Lower leg skin (tissue), 4 donors: ENCODE measurements around the gene BLID. TPM values are rescaled to one million over a fixed set of nuclear protein-coding genes. Genes with fewer than 3 reads are reported as not detected.
A peak's percentile ranks its signal among the peaks of the same experiment; 100 is the strongest.

ENCODE experiments used
- DNase-seq, 2 donors: peaks; one replicate each; pipeline ENCODE4 v3.0.0-alpha.2; 2019; ENCODE audit warnings: low spot score in 2 of 2
- H3K4me3 ChIP-seq: fragments of 200-600 bp; sonication (generic); 2 replicates; pipeline ENCODE4 v1.5.1; 2017; ENCODE audit warnings: mild to moderate bottlenecking, low read depth; ENCODE audit not compliant: poor library complexity, severe bottlenecking
- POLR2A ChIP-seq, 2 donors: fragments of 450-650 bp; IDR thresholded peaks; one replicate each; pipeline ENCODE4 v1.6.1; 2016 to 2017; ENCODE audit warnings: antibody characterized with exemption in 2 of 2, mild to moderate bottlenecking in 1 of 2, moderate library complexity in 1 of 2
- WGBS, 2 donors: methylation state at CpG; one replicate each; pipeline ENCODE4 v1.1.5; 2018; 5-methylcytosine and 5-hydroxymethylcytosine counted together
- intact Hi-C: fragments of 100-400 bp; cut with DNase I; formaldehyde crosslinking; loops from one replicate; pipeline ENCODE4 v1.15.0; 2023; ENCODE audit warnings: low total_unique reads
- total RNA-seq, 4 donors: library from RNA; depleted of rRNA; stranded (reverse); fragments of >200 nt; gene quantifications; one replicate each; pipeline ENCODE4 v1.1.0, GENCODE V29; 2016
- TF ChIP-seq, protein P1 (sequence below), 3 donors: fragments of 450-650 bp; IDR thresholded peaks; one replicate each; pipeline ENCODE4 v1.5.1; 2016; ENCODE audit warnings: antibody characterized with exemption in 3 of 3, mild to moderate bottlenecking in 3 of 3, moderate library complexity in 2 of 3

The BLID gene, protein sequence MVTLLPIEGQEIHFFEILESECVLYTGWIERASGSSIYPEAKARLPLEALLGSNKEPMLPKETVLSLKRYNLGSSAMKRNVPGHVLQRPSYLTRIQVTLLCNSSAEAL
- total RNA-seq, result under 1 TPM in 1 of 4 donors, not detected in 3; 0.75 TPM

DNA sequence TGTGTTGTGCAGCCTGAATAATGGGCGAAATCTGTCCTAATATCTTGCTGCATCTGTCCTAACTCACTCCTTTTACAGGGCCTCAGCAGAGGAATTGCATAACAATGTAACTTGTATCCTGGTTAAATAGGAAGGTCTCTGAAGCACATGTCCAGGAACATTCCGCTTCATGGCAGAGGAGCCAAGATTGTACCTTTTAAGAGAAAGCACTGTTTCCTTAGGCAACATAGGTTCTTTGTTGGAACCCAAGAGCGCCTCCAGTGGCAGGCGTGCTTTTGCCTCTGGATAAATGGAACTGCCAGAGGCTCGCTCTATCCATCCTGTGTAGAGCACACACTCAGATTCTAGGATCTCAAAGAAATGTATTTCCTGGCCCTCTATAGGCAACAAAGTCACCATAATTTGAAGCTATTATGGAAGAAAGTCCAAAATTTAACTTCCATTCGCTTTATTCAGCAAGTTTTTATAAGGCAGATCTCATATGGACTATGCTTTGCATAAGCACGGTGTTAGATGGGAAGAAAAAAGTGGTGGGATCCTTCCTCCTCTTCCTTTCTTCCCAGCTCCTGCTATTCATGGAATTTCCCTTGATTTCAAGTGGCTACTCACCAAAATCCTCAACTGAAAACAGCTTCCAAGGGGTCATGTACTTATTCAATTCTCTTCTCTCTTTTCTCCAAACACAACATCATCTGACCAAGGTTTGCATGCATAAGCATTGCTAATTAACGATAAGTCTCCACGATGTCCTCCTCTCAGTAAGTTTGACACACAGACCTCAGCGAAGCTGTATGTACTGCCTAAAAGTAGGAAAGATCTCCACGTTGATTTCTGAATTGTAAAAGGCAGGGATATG is at the start of gene BLID:
BLID (minus strand) TSS at position 692 of the 856 bp plus-strand sequence; CDS start at position 399, 293 bp downstream.
- peak in 1 of 2 donors; percentile 68 for DNase-seq
- intact Hi-C loops, result no loop called here
- TF ChIP-seq, protein P1, sequence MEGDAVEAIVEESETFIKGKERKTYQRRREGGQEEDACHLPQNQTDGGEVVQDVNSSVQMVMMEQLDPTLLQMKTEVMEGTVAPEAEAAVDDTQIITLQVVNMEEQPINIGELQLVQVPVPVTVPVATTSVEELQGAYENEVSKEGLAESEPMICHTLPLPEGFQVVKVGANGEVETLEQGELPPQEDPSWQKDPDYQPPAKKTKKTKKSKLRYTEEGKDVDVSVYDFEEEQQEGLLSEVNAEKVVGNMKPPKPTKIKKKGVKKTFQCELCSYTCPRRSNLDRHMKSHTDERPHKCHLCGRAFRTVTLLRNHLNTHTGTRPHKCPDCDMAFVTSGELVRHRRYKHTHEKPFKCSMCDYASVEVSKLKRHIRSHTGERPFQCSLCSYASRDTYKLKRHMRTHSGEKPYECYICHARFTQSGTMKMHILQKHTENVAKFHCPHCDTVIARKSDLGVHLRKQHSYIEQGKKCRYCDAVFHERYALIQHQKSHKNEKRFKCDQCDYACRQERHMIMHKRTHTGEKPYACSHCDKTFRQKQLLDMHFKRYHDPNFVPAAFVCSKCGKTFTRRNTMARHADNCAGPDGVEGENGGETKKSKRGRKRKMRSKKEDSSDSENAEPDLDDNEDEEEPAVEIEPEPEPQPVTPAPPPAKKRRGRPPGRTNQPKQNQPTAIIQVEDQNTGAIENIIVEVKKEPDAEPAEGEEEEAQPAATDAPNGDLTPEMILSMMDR (IDR thresholded peaks at IDR 0.05), result no peak
- no peak within 1 kb of the TSS for H3K4me3 ChIP-seq
- WGBS, 2 donors, result 67 to 69% methylated on average over 11 of the region's 11 CpGs

- intact Hi-C loops, result no loop called here
- DNase-seq, result no peak
- 84 to 85% methylated on average over 3 of the region's 3 CpGs for WGBS, 2 donors
- H3K4me3 ChIP-seq, result no peak overlapping the region
- no peak for TF ChIP-seq POLR2A (IDR thresholded peaks at IDR 0.05)
- TF ChIP-seq, protein P1 (IDR thresholded peaks at IDR 0.05), result no peak
Observed at GRCh38 chr11:122163053-122163819, 47.2 kb upstream of the BLID start.

GRCh38 chr11:122162095-122162494 is 46.1 kb upstream of the BLID start:
- 73 to 80% methylated on average over 2 of the region's 2 CpGs for WGBS, 2 donors
- DNase-seq, result no peak
- H3K4me3 ChIP-seq, result no peak overlapping the region
- no peak for TF ChIP-seq POLR2A (IDR thresholded peaks at IDR 0.05)
- TF ChIP-seq, protein P1 (IDR thresholded peaks at IDR 0.05), result no peak
- intact Hi-C loops, result no loop called here

- TF ChIP-seq POLR2A (IDR thresholded peaks at IDR 0.05), result no peak
- TF ChIP-seq, protein P1 (IDR thresholded peaks at IDR 0.05), result no peak
- WGBS, 2 donors, result 81 to 88% methylated on average over 6 of the region's 6 CpGs
- intact Hi-C loops, result no loop called here
- no peak overlapping the region for H3K4me3 ChIP-seq
- no peak for DNase-seq
Observed at GRCh38 chr11:122160841-122161590, 45.0 kb upstream of the BLID start.

- H3K4me3 ChIP-seq, result no peak overlapping the region
- no peak for TF ChIP-seq POLR2A (IDR thresholded peaks at IDR 0.05)
- TF ChIP-seq, protein P1 (IDR thresholded peaks at IDR 0.05), result no peak
- no peak for DNase-seq
- WGBS, 2 donors, result 81 to 94% methylated on average over 2 of the region's 2 CpGs
- intact Hi-C loops, result no loop called here
Observed at GRCh38 chr11:122159861-122160260, 43.8 kb upstream of the BLID start.
